ENCODE results near the gene TYW3. TPM values are rescaled to one million over a fixed set of nuclear protein-coding genes. Genes with fewer than 3 reads are reported as not detected.

Gene TYW3
- total and polyA plus RNA-seq, 2 of the 4 experiments (the other 2 are of a cell fraction) = 9.3 to 16.5 TPM

GRCh38 chr1:74713849-74714248, 19.1 kb upstream of the TYW3 start (continued):
- TF ChIP-seq RCOR1 (IDR thresholded peaks at IDR 0.05; ENCODE audit: insufficient replicate concordance, low read length) = no peak
- TF ChIP-seq BHLHE40 (IDR thresholded peaks at IDR 0.05; ENCODE audit: low read depth, low read length) = no peak

GRCh38 chr1:74714429-74715235, 18.3 kb upstream of the TYW3 start:
- BruUV-seq (replicated peaks) = no TSS peak
- Histone ChIP-seq H3K27me3 (ENCODE audit: control insufficient read depth, insufficient read depth, low read length) (no peaks in the 10 kb centered on the region), H2AFZ (replicated peaks; ENCODE audit: low read length, poor library complexity) (no peak overlapping the region), H2AK9ac (replicated peaks; ENCODE audit: low read depth, low read length, poor library complexity) (no peak overlapping the region), H3K4me1 (ENCODE audit: control insufficient read depth, insufficient read depth, low read length) (peaks cover 8% of the 10 kb centered on the region), H4K91ac (ENCODE audit: insufficient read depth, low read depth, low read length) (no peak overlapping the region), H3K4me2 (ENCODE audit: low read depth, low read length) (peak overlapping the region; percentile 9; the same call in 1 of the 2 replicates), H3K9me3 (ENCODE audit: control insufficient read depth, insufficient read depth, low read length) (no peaks in the 10 kb centered on the region), H3K23ac (ENCODE audit: low read depth, low read length) (no peak overlapping the region), H4K20me1 (ENCODE audit: insufficient read depth, low read length) (no peaks in the 10 kb centered on the region), H4K8ac (ENCODE audit: low read depth in 2 of 2, low read length in 2 of 2) (no peak overlapping the region), H3K9ac (ENCODE audit: low read depth, low read length) (no peak overlapping the region), H3K9me1 (ENCODE audit: insufficient read depth, low read length) (peaks cover 6% of the 10 kb centered on the region), H3K27ac (ENCODE audit: insufficient read depth, low read length) (no peak overlapping the region), H2BK15ac (ENCODE audit: low read depth, low read length) (no peak overlapping the region), H3K4me3 (ENCODE audit: insufficient read depth, low read depth, low read length) (no peak overlapping the region), H4K5ac (ENCODE audit: low read depth, low read length) (no peak overlapping the region), H3K56ac (ENCODE audit: extremely low read depth, insufficient read depth, low read length) (no peak overlapping the region), H2BK120ac (ENCODE audit: low read depth, low read length) (no peak overlapping the region), H3K36me3 (ENCODE audit: control insufficient read depth, insufficient read depth, low read length) (peaks cover 7% of the 10 kb centered on the region), H3K18ac (ENCODE audit: low read depth, low read length) (no peak overlapping the region), H2AK5ac (ENCODE audit: low read depth, low read length) (no peak overlapping the region), H2BK20ac (ENCODE audit: low read depth, low read length) (no peak overlapping the region), H3K14ac (replicated peaks; ENCODE audit: low read depth, low read length) (no peak overlapping the region), H3K79me1 (ENCODE audit: low read depth in 1 of 2, low read length in 2 of 2) (peaks cover 0 to 3% of the 10 kb centered on the region in 2 experiments; a peak in 3 of 4 replicates), H2BK5ac (ENCODE audit: low read depth, low read length, poor library complexity, severe bottlenecking) (no peak overlapping the region), H3K4ac (ENCODE audit: low read depth, low read length) (no peak overlapping the region)
- CTCF ChIA-PET = interaction anchor here (0.6 to 1.5 kb wide), 4 partner anchors 15 to 25 kb away, joined by 3 to 5 read pairs (median 4); partner anchors contain the start of genes CRYZ and TYW3
- POLR2A ChIA-PET (ENCODE audit: unreplicated experiment) = interaction anchor here (0.6 kb wide), 1 partner anchor 492 kb away, joined by 3 read pairs; no protein-coding TSS in a partner anchor
- TF ChIP-seq ELK1 (IDR thresholded peaks at IDR 0.05; ENCODE audit: borderline replicate concordance, low read depth, low read length) = no peak
- TF ChIP-seq MAFK (IDR thresholded peaks at IDR 0.05; ENCODE audit: low read depth, low read length) = 0 out of 2 replicates have a peak, but pooled peaks have one; percentile 30
- TF ChIP-seq CEBPB (IDR thresholded peaks at IDR 0.05; ENCODE audit: low read depth, low read length) = 0 out of 2 replicates have a peak, but pooled peaks have one; percentile 10
- WGBS, 2 experiments (ENCODE audit: extremely low coverage in 2 of 2, insufficient read length in 1 of 2) = no CpG with 5 or more reads among the region's 1 CpG
- dilution Hi-C loops (cut with HindIII; ENCODE audit: low sequenced_read_pairs, unreplicated experiment) (no loop called here), in situ Hi-C loops (cut with MboI; ENCODE audit: low sequenced_read_pairs) (no loop called here), intact Hi-C loops (cut with micrococcal nuclease) (loop anchor here (2.0 kb wide), 1 partner anchor 14 kb away; no protein-coding TSS in a partner anchor)
- DNase-seq (peak; percentile 35), ATAC-seq (ENCODE audit: low read depth) (peak; percentile 76)

All from IMR-90 (cell line).